Thyroid gland (tissue), 4 donors: ENCODE results near the gene MVB12B. TPM values are rescaled to one million over a fixed set of nuclear protein-coding genes. Genes with fewer than 3 reads are reported as not detected.

ENCODE experiments used
- DNase-seq, 2 donors: peaks; one replicate each; pipeline ENCODE4 v3.0.0-alpha.2; 2019
- H3K27ac ChIP-seq, 3 donors: fragments of 200-600 bp; sonication (generic); 1 replicate in 2 of 3; 2 replicates in 1 of 3; pipeline ENCODE4 v1.5.1; 2016 to 2019; ENCODE audit warnings: mild to moderate bottlenecking in 1 of 3, moderate library complexity in 1 of 3
- H3K27me3 ChIP-seq: fragments of 200-600 bp; sonication (generic); one replicate; pipeline ENCODE4 v1.5.1; 2019
- H3K36me3 ChIP-seq, 2 donors: fragments of 200-600 bp; sonication (generic); one replicate each; pipeline ENCODE4 v1.5.1; 2016 to 2019
- H3K4me1 ChIP-seq, 2 donors: fragments of 200-600 bp; sonication (generic); one replicate each; pipeline ENCODE4 v1.5.1; 2017 to 2019
- H3K4me3 ChIP-seq, 3 donors: fragments of 200-600 bp; sonication (generic); replicated peaks in 1 of 3; 1 replicate in 2 of 3; 2 replicates in 1 of 3; pipeline ENCODE4 v1.5.1; 2016; ENCODE audit warnings: mild to moderate bottlenecking in 1 of 3
- H3K9me3 ChIP-seq: fragments of 200-600 bp; sonication (generic); one replicate; pipeline ENCODE4 v1.5.1; 2017
- CTCF ChIP-seq, 6 experiments: fragments of 200-600 bp in 3 of 6; fragments of 450-650 bp in 3 of 6; sonication (generic) in 3 of 6; IDR thresholded peaks; one replicate each; pipeline ENCODE4 v1.5.1; 2016 to 2019; ENCODE audit warnings: antibody characterized with exemption in 6 of 6, mild to moderate bottlenecking in 2 of 6, inconsistent platforms in 1 of 6, moderate library complexity in 1 of 6
- POLR2A ChIP-seq, 2 donors: fragments of 450-650 bp; IDR thresholded peaks; one replicate each; pipeline ENCODE4 v1.6.1; 2017; ENCODE audit warnings: antibody characterized with exemption in 2 of 2, mild to moderate bottlenecking in 2 of 2, moderate library complexity in 1 of 2
- WGBS, 2 donors: methylation state at CpG; one replicate each; pipeline ENCODE4 v1.1.5; 2017; 5-methylcytosine and 5-hydroxymethylcytosine counted together
- intact Hi-C: fragments of 100-400 bp; cut with DNase I; formaldehyde crosslinking; loops from one replicate; pipeline ENCODE4 v1.15.1; 2023
- total RNA-seq, 4 donors: library from RNA; depleted of rRNA; stranded (reverse); fragments of >200 nt; gene quantifications; one replicate each; pipeline ENCODE4 v1.2.3, GENCODE V29; 2016

Gene MVB12B
- total RNA-seq, 4 donors from 2014 or later: 13.4 to 19.3 (median 15.5) TPM

DNA sequence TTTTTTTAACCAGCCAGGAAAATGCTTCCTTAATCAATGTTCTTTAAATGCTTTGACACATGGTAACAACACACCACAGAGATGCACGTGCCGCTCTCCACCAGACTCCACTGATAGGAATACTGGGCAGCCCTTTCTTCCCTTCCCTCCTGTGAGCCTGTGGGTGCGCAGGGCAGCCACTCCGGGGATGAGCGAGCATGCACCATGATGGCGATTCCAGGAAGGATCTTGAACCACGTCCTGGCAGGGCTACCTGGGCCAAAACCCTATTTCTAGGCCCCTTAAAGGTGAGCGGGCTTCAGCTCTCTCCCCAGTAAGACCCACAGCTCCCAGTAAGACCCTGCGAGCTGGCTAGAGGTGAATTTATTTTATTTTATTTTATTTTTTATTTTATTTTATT is 128.2 kb downstream of the MVB12B start:
- no peaks in the 10 kb centered on the region for H3K27me3 ChIP-seq
- H3K4me1 ChIP-seq: no peaks in the 10 kb centered on the region
- H3K4me3 ChIP-seq: no peak overlapping the region
- intact Hi-C loops: no loop called here
- 98 to 99% methylated on average over 9 of the region's 9 CpGs for WGBS, 2 donors
- H3K9me3 ChIP-seq: no peaks in the 10 kb centered on the region
- no peaks in the 10 kb centered on the region for H3K36me3 ChIP-seq
- TF ChIP-seq CTCF (IDR thresholded peaks at IDR 0.05): no peak
- no peak for TF ChIP-seq POLR2A (IDR thresholded peaks at IDR 0.05)
- DNase-seq: no peak
- no peak overlapping the region for H3K27ac ChIP-seq

GRCh38 chr9:126456441-126457174 is 130.0 kb downstream of the MVB12B start:
- intact Hi-C loops: no loop called here
- Histone ChIP-seq H3K4me3 (no peak overlapping the region), H3K27me3 (no peaks in the 10 kb centered on the region), H3K36me3 (no peaks in the 10 kb centered on the region), H3K4me1 (no peaks in the 10 kb centered on the region), H3K27ac (no peak overlapping the region), H3K9me3 (no peaks in the 10 kb centered on the region)
- 80 to 83% methylated on average over 16 of the region's 16 CpGs for WGBS, 2 donors
- TF ChIP-seq POLR2A (IDR thresholded peaks at IDR 0.05) (no peak), CTCF (IDR thresholded peaks at IDR 0.05) (no peak)
- DNase-seq: no peak

DNA sequence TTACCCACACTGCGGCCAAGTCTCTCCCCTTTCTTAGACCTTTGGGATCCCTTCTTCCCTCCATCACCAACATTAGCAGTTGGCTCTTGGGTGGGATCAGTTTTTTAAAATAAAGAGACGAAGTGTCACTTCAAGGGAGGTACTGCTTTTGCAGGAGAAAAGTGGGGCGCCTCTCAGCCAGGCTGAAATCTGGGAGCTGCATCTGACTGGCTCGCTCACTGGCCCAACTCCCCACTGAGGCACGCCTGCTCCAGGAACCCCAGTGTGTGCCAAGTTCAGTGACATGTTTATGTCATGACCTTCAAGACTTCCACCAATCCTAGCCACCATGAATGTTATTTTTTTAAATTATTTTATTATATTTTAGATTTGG is 130.5 kb downstream of the MVB12B start:
- H3K27ac ChIP-seq: no peak overlapping the region
- no peaks in the 10 kb centered on the region for H3K27me3 ChIP-seq
- intact Hi-C loops: no loop called here
- no peak for TF ChIP-seq POLR2A (IDR thresholded peaks at IDR 0.05)
- no peak for DNase-seq
- H3K9me3 ChIP-seq: no peaks in the 10 kb centered on the region
- H3K4me3 ChIP-seq: no peak overlapping the region
- H3K4me1 ChIP-seq: no peaks in the 10 kb centered on the region
- H3K36me3 ChIP-seq: no peaks in the 10 kb centered on the region
- 95 to 99% methylated on average over 5 of the region's 5 CpGs for WGBS, 2 donors

DNA sequence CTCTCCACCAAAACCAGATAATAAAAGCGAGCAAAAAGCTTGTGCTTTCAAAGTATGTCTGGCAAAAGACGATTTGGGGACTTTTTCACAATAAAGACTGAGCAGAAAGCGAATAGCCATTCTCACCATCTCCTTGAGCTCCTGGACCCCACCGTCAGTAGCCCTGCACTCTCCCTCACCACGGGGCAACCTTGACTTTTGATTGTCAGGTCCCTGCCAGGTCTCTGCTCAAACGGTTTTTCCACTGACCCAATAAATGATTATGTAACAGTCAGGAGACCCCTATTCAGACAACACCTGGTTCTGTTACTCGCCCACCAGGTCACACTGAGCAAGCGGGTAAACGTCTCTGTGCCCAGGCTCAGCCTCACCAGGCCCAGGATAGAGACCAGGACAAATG is 131.3 kb downstream of the MVB12B start:
- TF ChIP-seq CTCF (IDR thresholded peaks at IDR 0.05): no peak
- TF ChIP-seq POLR2A (IDR thresholded peaks at IDR 0.05): no peak
- H3K4me3 ChIP-seq: no peak overlapping the region
- no peaks in the 10 kb centered on the region for H3K4me1 ChIP-seq
- intact Hi-C loops: no loop called here
- no peaks in the 10 kb centered on the region for H3K36me3 ChIP-seq
- H3K9me3 ChIP-seq: no peaks in the 10 kb centered on the region
- no peaks in the 10 kb centered on the region for H3K27me3 ChIP-seq
- DNase-seq: no peak
- 89 to 92% methylated on average over 9 of the region's 9 CpGs for whole genome bisulfite sequencing, 2 donors
- no peak overlapping the region for H3K27ac ChIP-seq

- H3K9me3 ChIP-seq: no peaks in the 10 kb centered on the region
- intact Hi-C loops: no loop called here
- H3K4me1 ChIP-seq: no peaks in the 10 kb centered on the region
- H3K27me3 ChIP-seq: no peaks in the 10 kb centered on the region
- 92 to 97% methylated on average over 5 to 7 of the region's 7 CpGs for WGBS, 2 donors
- H3K27ac ChIP-seq: no peak overlapping the region
- no peaks in the 10 kb centered on the region for H3K36me3 ChIP-seq
- no peak overlapping the region for H3K4me3 ChIP-seq
- no peak for TF ChIP-seq POLR2A (IDR thresholded peaks at IDR 0.05)
- no peak for TF ChIP-seq CTCF (IDR thresholded peaks at IDR 0.05)
- DNase-seq: no peak
Measured at GRCh38 chr9:126459126-126459525, 132.5 kb downstream of the MVB12B start.
